GM12872 (cell line): ENCODE results near the gene ZNF101.

Source experiments
- TF ChIP-seq, protein P1 (sequence below): IDR thresholded peaks from 3 replicates; pipeline ENCODE4 v1.5.1; 2011; ENCODE audit warnings: low read depth, mild to moderate bottlenecking, low read length, moderate library complexity; ENCODE audit not compliant: insufficient read depth

ZNF101 gene

DNA sequence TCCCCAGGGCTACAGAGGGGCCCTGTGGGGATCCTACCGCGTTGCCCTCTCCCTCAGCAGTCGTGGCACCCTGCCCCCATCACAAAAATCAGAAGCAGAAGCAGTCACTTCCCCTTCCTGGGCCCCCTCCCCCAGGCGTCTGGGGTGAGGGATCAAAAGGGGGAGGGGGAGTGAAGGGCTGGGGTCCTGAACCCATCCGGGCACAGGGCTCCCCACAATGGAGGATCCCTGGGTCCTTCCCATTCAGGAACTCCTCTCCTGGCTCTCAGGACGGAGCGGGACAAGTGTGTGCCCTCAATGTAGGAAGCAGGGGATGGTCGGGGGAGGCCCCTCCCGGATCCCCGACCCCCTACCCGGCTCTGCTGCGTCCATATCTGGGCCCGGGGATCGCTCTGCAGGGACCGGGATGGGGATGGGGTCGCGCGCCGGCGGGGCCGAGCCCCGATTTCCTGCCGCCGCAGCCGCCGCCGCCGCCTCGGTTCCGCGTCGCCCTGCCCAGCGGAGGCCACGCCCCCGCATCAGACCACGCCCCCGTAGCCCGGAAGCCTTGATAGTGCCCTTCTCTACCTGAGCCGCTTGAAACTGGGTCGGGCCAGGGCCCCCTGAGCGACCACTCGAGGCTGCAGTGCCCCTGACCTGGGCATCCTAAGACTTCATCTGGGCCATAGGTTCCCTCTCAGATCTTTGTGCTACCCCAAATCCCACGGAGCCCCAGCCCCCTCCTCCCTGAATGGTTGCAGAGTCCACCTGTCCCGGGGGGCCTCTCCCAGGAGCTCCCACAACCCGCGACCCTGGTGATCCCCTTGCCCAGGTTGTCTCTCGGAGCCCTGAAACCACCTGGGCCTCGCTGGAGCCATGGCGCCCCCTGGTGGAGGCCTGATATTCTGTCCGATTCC is 25.2 kb upstream of the ZNF101 start, which contains the start of gene GMIP:
GMIP (minus strand) TSS at position 500 of the 896 bp plus-strand sequence; CDS start at position 372, 128 bp downstream.
- TF ChIP-seq, protein P1, sequence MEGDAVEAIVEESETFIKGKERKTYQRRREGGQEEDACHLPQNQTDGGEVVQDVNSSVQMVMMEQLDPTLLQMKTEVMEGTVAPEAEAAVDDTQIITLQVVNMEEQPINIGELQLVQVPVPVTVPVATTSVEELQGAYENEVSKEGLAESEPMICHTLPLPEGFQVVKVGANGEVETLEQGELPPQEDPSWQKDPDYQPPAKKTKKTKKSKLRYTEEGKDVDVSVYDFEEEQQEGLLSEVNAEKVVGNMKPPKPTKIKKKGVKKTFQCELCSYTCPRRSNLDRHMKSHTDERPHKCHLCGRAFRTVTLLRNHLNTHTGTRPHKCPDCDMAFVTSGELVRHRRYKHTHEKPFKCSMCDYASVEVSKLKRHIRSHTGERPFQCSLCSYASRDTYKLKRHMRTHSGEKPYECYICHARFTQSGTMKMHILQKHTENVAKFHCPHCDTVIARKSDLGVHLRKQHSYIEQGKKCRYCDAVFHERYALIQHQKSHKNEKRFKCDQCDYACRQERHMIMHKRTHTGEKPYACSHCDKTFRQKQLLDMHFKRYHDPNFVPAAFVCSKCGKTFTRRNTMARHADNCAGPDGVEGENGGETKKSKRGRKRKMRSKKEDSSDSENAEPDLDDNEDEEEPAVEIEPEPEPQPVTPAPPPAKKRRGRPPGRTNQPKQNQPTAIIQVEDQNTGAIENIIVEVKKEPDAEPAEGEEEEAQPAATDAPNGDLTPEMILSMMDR, result peak; percentile 80

DNA sequence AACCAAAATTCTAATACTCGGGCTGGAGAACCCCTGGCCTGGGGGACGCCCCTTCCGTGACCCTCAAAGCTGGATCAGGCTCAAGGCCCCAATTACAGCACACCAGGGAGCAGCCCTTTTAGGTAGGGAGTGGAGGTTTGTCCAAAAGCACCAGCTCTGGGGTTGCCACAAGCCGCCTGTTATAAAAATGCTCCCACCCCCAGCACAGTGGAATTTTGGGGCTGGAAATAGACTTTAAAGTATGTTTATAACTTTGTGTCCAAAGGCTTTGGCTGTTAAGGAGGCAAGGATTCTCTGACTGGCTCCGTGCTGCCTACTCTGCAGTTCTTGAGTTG is 24.6 kb upstream of the ZNF101 start:
- TF ChIP-seq, protein P1, result no peak

DNA sequence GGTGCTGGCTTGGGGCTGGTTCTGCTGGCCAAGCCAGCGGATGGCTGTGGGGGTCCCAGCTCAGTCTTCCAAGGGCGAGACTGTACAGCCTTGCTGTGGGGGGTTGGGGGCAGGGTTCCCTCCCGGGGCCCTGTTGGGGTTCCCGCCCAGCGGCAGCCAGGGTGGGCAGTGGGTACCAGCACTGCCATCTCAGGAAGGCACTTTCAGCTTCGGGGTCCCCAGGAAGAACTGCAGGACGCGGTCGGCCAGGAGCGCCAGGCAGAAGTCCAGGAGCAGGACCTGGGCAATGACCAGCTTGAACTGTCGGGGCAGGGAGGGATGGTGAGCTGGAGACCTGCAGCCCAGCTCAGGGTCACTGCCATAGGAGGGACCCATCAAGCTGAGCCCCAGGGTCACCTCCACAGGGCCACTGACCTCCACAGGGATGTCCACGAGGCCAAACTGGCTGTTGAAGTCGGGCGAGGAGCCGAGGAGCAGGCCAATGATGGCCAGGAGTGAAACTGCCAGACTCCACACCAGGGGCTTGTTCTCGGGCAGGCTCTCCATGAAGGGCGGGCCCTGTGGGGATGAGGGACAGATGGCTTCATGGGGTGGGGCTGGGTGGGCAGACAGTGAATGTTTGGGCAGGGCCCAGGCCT is 23.3 kb upstream of the ZNF101 start:
- TF ChIP-seq, protein P1, result no peak

DNA sequence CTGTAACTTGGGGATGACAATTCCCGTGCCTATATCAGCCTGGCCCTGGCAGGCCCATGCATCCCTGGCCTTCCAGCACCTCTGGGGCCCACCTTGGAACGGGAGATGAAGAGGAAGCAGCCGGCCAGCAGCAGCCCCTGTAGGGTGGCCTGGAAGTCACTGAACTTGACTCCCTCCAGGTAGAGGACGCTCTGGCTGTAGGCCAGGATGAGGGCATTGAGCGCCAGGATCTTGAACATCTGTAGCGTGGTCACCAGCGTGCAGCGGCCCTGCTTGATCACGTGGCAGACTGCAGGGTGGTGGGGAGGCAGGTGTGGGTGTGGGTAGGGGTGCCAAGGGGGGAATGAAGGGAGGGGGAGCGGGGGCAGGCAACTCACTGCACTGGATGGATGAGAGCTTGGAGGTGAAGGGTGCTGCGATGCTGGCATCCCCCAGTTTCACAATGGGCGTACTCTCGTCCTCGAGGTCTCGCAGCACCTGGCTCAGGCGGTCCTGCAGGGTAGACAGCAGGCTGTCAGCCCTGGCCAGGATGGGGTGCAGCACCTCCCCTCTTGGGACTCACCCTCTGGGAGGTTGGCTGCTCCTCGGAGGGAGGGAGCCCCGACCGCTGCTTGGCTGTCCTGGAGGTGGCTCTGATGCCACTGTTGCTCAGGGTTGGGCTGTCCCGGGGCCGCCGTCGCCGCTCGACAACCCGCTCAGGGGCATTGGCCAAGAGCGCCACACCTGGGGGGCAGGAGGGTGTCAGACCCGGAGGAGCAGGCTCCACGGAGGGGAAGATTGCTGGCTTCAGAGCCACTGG is 21.4 kb upstream of the ZNF101 start:
- TF ChIP-seq, protein P1, result no peak

DNA sequence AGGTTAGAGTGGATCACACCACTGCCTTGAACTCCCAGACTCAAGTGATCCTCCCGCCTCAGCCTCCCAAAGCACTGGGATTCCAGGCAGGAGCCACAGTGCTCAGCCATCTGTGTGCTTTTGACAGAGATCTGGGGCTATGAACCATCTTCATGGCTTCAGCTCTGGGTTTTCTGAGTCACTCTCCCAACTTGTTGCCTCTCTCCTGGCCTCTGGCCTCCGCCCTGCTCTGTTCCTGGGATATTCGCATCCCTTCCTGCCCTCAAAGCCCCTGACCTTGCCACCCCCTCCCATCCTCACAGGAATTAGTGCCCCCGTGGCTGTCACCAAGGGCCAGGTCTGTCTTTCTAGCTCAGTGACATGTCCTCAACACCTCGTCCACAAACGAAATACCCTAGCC is 19.5 kb upstream of the ZNF101 start:
- TF ChIP-seq, protein P1, result no peak

DNA sequence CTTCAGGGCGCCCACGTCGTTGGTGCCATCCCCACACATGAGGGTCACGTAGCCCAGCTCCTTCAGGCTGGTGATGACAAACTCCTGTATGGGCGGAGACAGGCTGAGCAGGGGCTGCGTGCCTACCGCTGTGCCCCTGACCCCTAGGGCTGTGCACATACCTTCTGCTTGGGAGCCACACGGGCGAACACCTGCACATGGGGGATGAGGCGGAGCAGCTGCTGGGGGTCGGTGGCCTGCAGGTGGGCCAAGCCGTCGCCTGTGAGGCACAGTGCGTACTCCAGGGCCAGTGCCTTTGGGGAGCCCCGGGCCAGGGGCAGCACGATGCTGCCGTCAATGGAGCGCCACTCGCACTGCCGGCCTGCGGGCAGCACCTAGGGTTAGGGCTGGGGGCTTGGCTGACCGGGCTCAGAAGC is 19.1 kb upstream of the ZNF101 start:
- TF ChIP-seq, protein P1, result no peak

DNA sequence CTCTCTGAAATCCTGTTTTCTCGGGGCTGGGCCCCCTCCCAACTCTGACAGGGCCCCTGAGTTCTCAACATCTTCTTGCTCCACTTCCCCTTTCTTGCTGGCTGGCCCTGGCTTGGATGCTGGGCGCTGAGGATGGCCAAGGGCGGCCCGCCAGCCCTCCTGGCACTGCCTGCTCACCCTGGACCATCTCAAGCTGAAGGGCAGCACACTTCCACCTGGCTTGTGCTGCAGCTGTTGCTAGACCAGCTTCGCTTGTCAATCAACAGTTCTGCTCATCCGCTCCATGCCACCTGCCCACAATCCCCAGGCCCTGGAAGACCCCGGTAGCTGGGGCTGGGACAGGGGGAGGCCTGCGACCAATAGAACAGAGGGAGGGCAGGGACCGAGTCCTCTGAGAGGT is 18.3 kb upstream of the ZNF101 start:
- TF ChIP-seq, protein P1, result no peak
